Tibial nerve (tissue), 4 donors: Measurements from ENCODE around the gene TNK2. TPM values are rescaled to one million over a fixed set of nuclear protein-coding genes. Genes with fewer than 3 reads are reported as not detected.

Experiments
- DNase-seq, 2 donors: peaks; one replicate each; pipeline ENCODE4 v3.0.0-alpha.2; 2019; ENCODE audit warnings: low spot score in 2 of 2
- H3K27ac ChIP-seq, 4 donors: fragments of 200-600 bp; sonication (generic) in 3 of 4; one replicate each; pipeline ENCODE4 v1.5.1; 2017 to 2019; ENCODE audit warnings: mild to moderate bottlenecking in 1 of 4
- H3K27me3 ChIP-seq, 2 donors: fragments of 200-600 bp; sonication (generic) in 1 of 2; one replicate each; pipeline versions ENCODE4 v1.5.1 to v1.6.0; 2017 to 2019
- H3K36me3 ChIP-seq, 3 donors: fragments of 200-600 bp; sonication (generic); one replicate each; pipeline ENCODE4 v1.5.1; 2018 to 2019
- H3K4me1 ChIP-seq, 4 donors: fragments of 200-600 bp; sonication (generic) in 3 of 4; one replicate each; pipeline ENCODE4 v1.5.1; 2017 to 2019
- H3K4me3 ChIP-seq, 4 donors: fragments of 200-600 bp; sonication (generic) in 3 of 4; one replicate each; pipeline ENCODE4 v1.5.1; 2017 to 2019; ENCODE audit warnings: mild to moderate bottlenecking in 1 of 4, moderate library complexity in 1 of 4
- H3K9me3 ChIP-seq, 4 donors: fragments of 200-600 bp; sonication (generic) in 3 of 4; one replicate each; pipeline ENCODE4 v1.5.1; 2017 to 2019
- EP300 ChIP-seq, 2 donors: sonication (generic); formaldehyde crosslinking; IDR thresholded peaks; one replicate each; pipeline ENCODE4 v1.6.1; 2017; ENCODE audit warnings: antibody characterized with exemption in 2 of 2, mild to moderate bottlenecking in 1 of 2
- POLR2A ChIP-seq, 2 donors: fragments of 450-650 bp; IDR thresholded peaks; one replicate each; pipeline ENCODE4 v1.6.1; 2017; ENCODE audit warnings: antibody characterized with exemption in 2 of 2, mild to moderate bottlenecking in 2 of 2, moderate library complexity in 2 of 2
- WGBS, 2 donors: methylation state at CpG; one replicate each; pipeline ENCODE4 v1.1.5; 2018; 5-methylcytosine and 5-hydroxymethylcytosine counted together
- total RNA-seq, 4 donors: library from RNA; depleted of rRNA; stranded (reverse); fragments of >200 nt; gene quantifications; one replicate each; pipeline ENCODE4 v1.1.0, GENCODE V29; 2016
- TF ChIP-seq, protein P1 (sequence below), 5 experiments: fragments of 200-600 bp in 3 of 5; fragments of 450-650 bp in 2 of 5; sonication (generic) in 3 of 5; IDR thresholded peaks; one replicate each; pipeline ENCODE4 v1.5.1; 2016 to 2019; ENCODE audit warnings: antibody characterized with exemption in 5 of 5, mild to moderate bottlenecking in 3 of 5, moderate library complexity in 2 of 5

Gene TNK2
- total RNA-seq, 4 donors from 2014 or later: 22.2 to 81.9 (median 34.0) TPM

DNA sequence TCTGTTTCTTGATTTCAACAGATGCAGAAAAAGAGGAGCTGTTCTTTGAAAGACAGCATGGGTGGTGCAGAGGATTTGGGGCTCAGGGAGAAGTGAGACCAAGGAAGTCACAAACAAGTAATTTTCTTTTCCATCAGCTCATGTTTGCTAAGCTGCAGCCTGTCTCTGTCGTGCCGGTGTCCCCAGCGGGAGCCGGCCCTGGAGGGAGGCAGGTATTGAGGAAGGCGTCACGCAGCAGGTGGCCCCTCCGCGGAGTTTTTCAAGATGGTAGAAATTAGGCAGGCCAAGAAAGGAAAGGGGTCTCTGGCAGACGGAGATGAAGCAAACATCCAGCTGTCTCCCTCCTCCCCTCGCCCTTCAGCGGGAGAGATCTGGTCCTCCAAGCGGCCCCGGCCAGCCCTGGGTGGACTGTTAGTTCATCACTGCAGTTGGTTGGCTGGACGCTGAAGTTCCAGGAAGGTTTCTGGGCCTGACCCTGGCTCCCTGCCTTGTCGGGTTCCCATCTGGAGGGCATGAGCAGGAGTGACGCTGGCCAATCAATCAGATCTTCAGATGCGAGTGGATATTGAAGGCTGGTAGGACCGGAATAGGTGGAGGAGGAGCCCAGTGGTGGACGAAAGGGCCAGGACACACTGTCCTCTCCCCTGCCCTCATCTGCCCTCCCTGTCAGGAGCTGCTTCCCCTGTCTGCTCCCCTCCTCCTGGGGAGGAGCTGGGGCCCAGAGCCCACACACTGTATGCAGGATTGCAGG is 68.9 kb downstream of the TNK2 start:
- peaks cover 0 to 10% of the 10 kb centered on the region in 2 donors for H3K27me3 ChIP-seq
- TF ChIP-seq EP300 (IDR thresholded peaks at IDR 0.05): no peak
- TF ChIP-seq, protein P1, sequence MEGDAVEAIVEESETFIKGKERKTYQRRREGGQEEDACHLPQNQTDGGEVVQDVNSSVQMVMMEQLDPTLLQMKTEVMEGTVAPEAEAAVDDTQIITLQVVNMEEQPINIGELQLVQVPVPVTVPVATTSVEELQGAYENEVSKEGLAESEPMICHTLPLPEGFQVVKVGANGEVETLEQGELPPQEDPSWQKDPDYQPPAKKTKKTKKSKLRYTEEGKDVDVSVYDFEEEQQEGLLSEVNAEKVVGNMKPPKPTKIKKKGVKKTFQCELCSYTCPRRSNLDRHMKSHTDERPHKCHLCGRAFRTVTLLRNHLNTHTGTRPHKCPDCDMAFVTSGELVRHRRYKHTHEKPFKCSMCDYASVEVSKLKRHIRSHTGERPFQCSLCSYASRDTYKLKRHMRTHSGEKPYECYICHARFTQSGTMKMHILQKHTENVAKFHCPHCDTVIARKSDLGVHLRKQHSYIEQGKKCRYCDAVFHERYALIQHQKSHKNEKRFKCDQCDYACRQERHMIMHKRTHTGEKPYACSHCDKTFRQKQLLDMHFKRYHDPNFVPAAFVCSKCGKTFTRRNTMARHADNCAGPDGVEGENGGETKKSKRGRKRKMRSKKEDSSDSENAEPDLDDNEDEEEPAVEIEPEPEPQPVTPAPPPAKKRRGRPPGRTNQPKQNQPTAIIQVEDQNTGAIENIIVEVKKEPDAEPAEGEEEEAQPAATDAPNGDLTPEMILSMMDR (IDR thresholded peaks at IDR 0.05): no peak
- no peak for TF ChIP-seq POLR2A (IDR thresholded peaks at IDR 0.05)
- 46 to 51% methylated on average over 19 of the region's 19 CpGs for WGBS, 2 donors

GRCh38 chr3:195838714-195839113 is 69.6 kb downstream of the TNK2 start:
- Histone ChIP-seq H3K4me3 (no peak overlapping the region), H3K27me3 (peaks cover 0 to 10% of the 10 kb centered on the region in 2 donors), H3K27ac (no peak overlapping the region), H3K4me1 (no peaks in the 10 kb centered on the region), H3K9me3 (no peaks in the 10 kb centered on the region), H3K36me3 (no peaks in the 10 kb centered on the region)
- TF ChIP-seq, protein P1 (IDR thresholded peaks at IDR 0.05): no peak
- TF ChIP-seq POLR2A (IDR thresholded peaks at IDR 0.05) (no peak), EP300 (IDR thresholded peaks at IDR 0.05) (no peak)
- DNase-seq: no peak
- 77 to 81% methylated on average over 5 of the region's 5 CpGs for WGBS, 2 donors

More for the DNA sequence above, 68.9 kb downstream of the TNK2 start:
- H3K9me3 ChIP-seq: no peaks in the 10 kb centered on the region
- no peak overlapping the region for H3K27ac ChIP-seq
- H3K36me3 ChIP-seq: no peaks in the 10 kb centered on the region
- no peak for DNase-seq
- H3K4me3 ChIP-seq: no peak overlapping the region
- no peaks in the 10 kb centered on the region for H3K4me1 ChIP-seq

DNA sequence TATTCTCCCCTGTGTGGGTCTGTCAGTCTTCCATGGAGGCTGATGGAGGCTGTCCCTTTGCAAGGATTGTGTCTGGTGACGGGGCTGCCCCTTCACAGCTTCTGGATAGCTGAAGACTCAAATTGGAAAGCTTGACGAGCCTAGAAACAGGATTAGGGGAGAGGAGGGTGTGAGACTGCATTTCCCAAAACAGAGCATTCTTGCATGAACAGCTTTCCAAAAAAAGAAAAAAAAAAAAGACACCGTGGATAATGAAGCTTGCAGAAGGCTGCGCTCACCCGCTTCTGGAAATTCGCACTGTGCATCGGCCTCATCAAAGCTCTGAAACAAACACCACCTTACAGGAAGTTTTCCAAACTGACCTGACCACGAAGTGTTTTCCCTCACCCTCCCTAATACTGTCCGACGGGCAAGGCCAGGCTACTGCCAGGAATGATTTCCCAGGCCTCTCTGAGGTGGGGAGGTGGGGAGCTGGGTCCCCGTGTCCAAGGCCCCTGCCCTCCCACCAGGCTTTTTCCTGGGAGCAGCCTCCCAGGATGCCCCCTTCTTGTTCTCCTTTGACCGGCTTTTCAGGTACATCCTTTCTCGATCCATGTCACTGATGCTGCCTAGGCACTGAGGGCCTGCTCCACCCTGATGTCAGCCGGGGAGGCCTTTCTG is 71.7 kb downstream of the TNK2 start:
- WGBS, 2 donors: 74 to 78% methylated on average over 14 of the region's 14 CpGs
- no peak for TF ChIP-seq POLR2A (IDR thresholded peaks at IDR 0.05)
- no peak for TF ChIP-seq EP300 (IDR thresholded peaks at IDR 0.05)
- TF ChIP-seq, protein P1 (IDR thresholded peaks at IDR 0.05): no peak
- no peak overlapping the region for H3K27ac ChIP-seq

GRCh38 chr3:195835791-195836190 is 72.6 kb downstream of the TNK2 start:
- Histone ChIP-seq H3K27me3 (peaks cover 0 to 10% of the 10 kb centered on the region in 2 donors), H3K4me3 (no peak overlapping the region), H3K27ac (no peak overlapping the region), H3K4me1 (no peaks in the 10 kb centered on the region), H3K36me3 (no peaks in the 10 kb centered on the region), H3K9me3 (no peaks in the 10 kb centered on the region)
- DNase-seq: no peak
- TF ChIP-seq, protein P1 (IDR thresholded peaks at IDR 0.05): no peak
- TF ChIP-seq EP300 (IDR thresholded peaks at IDR 0.05): no peak
- TF ChIP-seq POLR2A (IDR thresholded peaks at IDR 0.05): no peak
- 84 to 88% methylated on average over 14 of the region's 14 CpGs for whole genome bisulfite sequencing, 2 donors

More for the DNA sequence above, 71.7 kb downstream of the TNK2 start:
- no peaks in the 10 kb centered on the region for H3K9me3 ChIP-seq
- DNase-seq: no peak
- H3K4me1 ChIP-seq: no peaks in the 10 kb centered on the region
- H3K27me3 ChIP-seq: peaks cover 0 to 10% of the 10 kb centered on the region in 2 donors
- H3K36me3 ChIP-seq: no peaks in the 10 kb centered on the region
- no peak overlapping the region for H3K4me3 ChIP-seq
